ENCODE measurements around the gene RAET1G. TPM values are rescaled to one million over a fixed set of nuclear protein-coding genes. Genes with fewer than 3 reads are reported as not detected.

The RAET1G gene
- total and polyA plus RNA-seq, 2 donors (not counting 1 experiment from before 2014, with no cell fraction given): not detected

DNA sequence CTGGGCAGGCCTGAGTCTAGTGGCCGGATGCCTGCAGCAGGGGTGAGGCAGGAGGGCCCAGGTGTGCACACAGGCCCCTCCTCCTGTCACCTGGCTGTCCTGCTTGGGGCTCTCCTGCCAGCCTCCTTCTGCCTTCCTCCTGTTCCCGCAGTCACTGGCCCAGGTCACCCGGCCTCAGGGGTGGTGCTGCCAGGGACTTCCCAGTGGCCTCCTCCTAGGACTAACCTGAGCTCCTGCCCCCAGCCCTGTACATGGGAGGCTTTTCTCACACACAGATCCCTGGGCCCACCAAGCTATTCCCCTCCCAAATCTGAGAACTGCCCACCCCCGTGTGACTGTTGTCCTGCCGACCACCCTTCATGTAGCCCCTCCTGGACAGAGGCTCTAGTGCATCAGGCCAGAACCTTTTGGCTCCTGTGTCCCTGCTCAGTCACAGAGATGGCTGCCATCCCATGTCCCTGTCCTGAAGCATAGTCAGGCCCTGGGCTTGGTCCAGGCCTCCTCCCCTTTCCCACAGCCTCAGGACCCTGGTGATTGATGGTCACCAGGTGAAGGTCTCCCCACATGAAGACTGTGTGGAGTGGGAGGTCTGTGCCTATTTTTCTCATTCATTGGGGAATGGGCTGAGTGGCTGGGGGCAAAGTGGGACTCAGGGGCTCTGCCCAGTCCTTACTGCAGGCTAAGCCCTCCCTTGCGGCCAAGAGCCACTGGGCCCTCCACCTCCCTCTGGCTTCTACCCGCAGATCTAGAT is 39.7 kb upstream of the RAET1G start:
- ChIA-PET POLR2A (interaction anchor here (1.0 kb wide), 1 partner anchor 37 kb away, joined by 11 read pairs; no protein-coding TSS in a partner anchor), CTCF (interaction anchor here (1.5 kb wide), 1 partner anchor 28 kb away, joined by 4 read pairs; no protein-coding TSS in a partner anchor)
- Histone ChIP-seq H4K20me1 (ENCODE audit: control insufficient read depth, insufficient read depth, low read length, poor library complexity, severe bottlenecking) (peaks cover 8% of the 10 kb centered on the region), H3K27me3 (replicated peaks in 1 of 4; ENCODE audit: control extremely low read depth in 1 of 4, control insufficient read depth in 3 of 4, insufficient read depth in 4 of 4, low read length in 3 of 4) (peaks cover 0 to 71% (median 40%) of the 10 kb centered on the region in 4 experiments), H3K4me3 (ENCODE audit: control extremely low read depth in 1 of 5, extremely low read depth in 1 of 5, insufficient read depth in 1 of 5, low read depth in 2 of 5, low read length in 4 of 5) (peak overlapping the region in 1 of 5 experiments; percentile 66), H3K36me3 (replicated peaks in 1 of 2; ENCODE audit: control extremely low read depth in 1 of 2, control insufficient read depth in 1 of 2, extremely low read depth in 1 of 2, insufficient read depth in 2 of 2, low read length in 1 of 2) (no peaks in the 10 kb centered on the region), H3K4me2 (replicated peaks; ENCODE audit: low read depth, low read length, poor library complexity, severe bottlenecking) (peak overlapping the region; percentile 97), H3K27ac (ENCODE audit: low read length in 2 of 2) (no peak overlapping the region), H3K4me1 (ENCODE audit: control insufficient read depth in 2 of 2, insufficient read depth in 2 of 2, low read length in 2 of 2) (peaks cover 28 to 30% of the 10 kb centered on the region in 2 donors), H3K9me3 (ENCODE audit: control extremely low read depth in 1 of 3, control insufficient read depth in 2 of 3, insufficient read depth in 1 of 3, low read length in 2 of 3) (peaks cover 0 to 35% (median 0%) of the 10 kb centered on the region in 3 donors), H3K79me2 (ENCODE audit: control insufficient read depth, insufficient read depth, low read length) (no peaks in the 10 kb centered on the region), H3K9ac (ENCODE audit: low read length) (peak overlapping the region; percentile 70), H2AFZ (ENCODE audit: insufficient read depth, low read depth, low read length, poor library complexity, severe bottlenecking) (no peak overlapping the region)
- no peak for DNase-seq
- ATAC-seq (ENCODE audit: low read depth): no peak
- Mint-ChIP-seq H3K4me1 (peaks cover 29% of the 10 kb centered on the region), H3K9me3 (ENCODE audit: insufficient read depth) (no peaks in the 10 kb centered on the region), H3K4me3 (peak overlapping the region; percentile 95), H3K27me3 (peaks cover 82% of the 10 kb centered on the region), H3K27ac (peak overlapping the region; percentile 67)
- intact Hi-C loops (cut with micrococcal nuclease): loop anchor here (2.0 kb wide), 1 partner anchor 24 kb away; no protein-coding TSS in a partner anchor
- 74% methylated on average over 6 of the region's 7 CpGs for WGBS (ENCODE audit: insufficient coverage)
- TF ChIP-seq, protein P1, sequence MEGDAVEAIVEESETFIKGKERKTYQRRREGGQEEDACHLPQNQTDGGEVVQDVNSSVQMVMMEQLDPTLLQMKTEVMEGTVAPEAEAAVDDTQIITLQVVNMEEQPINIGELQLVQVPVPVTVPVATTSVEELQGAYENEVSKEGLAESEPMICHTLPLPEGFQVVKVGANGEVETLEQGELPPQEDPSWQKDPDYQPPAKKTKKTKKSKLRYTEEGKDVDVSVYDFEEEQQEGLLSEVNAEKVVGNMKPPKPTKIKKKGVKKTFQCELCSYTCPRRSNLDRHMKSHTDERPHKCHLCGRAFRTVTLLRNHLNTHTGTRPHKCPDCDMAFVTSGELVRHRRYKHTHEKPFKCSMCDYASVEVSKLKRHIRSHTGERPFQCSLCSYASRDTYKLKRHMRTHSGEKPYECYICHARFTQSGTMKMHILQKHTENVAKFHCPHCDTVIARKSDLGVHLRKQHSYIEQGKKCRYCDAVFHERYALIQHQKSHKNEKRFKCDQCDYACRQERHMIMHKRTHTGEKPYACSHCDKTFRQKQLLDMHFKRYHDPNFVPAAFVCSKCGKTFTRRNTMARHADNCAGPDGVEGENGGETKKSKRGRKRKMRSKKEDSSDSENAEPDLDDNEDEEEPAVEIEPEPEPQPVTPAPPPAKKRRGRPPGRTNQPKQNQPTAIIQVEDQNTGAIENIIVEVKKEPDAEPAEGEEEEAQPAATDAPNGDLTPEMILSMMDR (IDR thresholded peaks at IDR 0.05): no peak
- TF ChIP-seq EZH2 (IDR thresholded peaks at IDR 0.05; ENCODE audit: borderline replicate concordance, insufficient read depth, low read depth, low read length, poor library complexity, severe bottlenecking): no peak

All from B cell (primary cell).